Sigmoid colon (tissue), 7 donors: ENCODE results near the gene THEM5. TPM values are rescaled to one million over a fixed set of nuclear protein-coding genes. Genes with fewer than 3 reads are reported as not detected.

Source experiments
- DNase-seq: peaks from one replicate; pipeline ENCODE4 v3.0.0-alpha.2; 2019
- H3K27ac ChIP-seq, 4 donors: fragments of 200-600 bp; sonication (generic); one replicate each; pipeline ENCODE4 v1.5.1; 2016 to 2019; ENCODE audit warnings: mild to moderate bottlenecking in 1 of 4
- H3K27me3 ChIP-seq, 3 donors: fragments of 200-600 bp; sonication (generic); one replicate each; pipeline ENCODE4 v1.5.1; 2019; ENCODE audit warnings: mild to moderate bottlenecking in 1 of 3
- H3K36me3 ChIP-seq, 4 donors: fragments of 200-600 bp; sonication (generic); one replicate each; pipeline ENCODE4 v1.5.1; 2016 to 2019
- H3K4me1 ChIP-seq, 4 donors: fragments of 200-600 bp; sonication (generic); one replicate each; pipeline ENCODE4 v1.5.1; 2017 to 2019
- H3K4me3 ChIP-seq, 4 donors: fragments of 200-600 bp; sonication (generic); one replicate each; pipeline ENCODE4 v1.5.1; 2017 to 2019; ENCODE audit warnings: mild to moderate bottlenecking in 2 of 4, moderate library complexity in 1 of 4
- H3K9me3 ChIP-seq, 4 donors: fragments of 200-600 bp in 3 of 4; sonication (generic) in 3 of 4; one replicate each; pipeline versions ENCODE4 v1.5.1 to v1.6.1; 2013 to 2019
- CTCF ChIP-seq, 4 experiments: fragments of 450-650 bp in 3 of 4; fragments of 200-600 bp in 1 of 4; IDR thresholded peaks; one replicate each; pipeline ENCODE4 v1.5.1; 2016 to 2019; ENCODE audit warnings: antibody characterized with exemption in 4 of 4, mild to moderate bottlenecking in 3 of 4, moderate library complexity in 2 of 4
- EP300 ChIP-seq, 4 donors: sonication (generic); formaldehyde crosslinking; IDR thresholded peaks; one replicate each; pipeline ENCODE4 v1.6.1; 2017; ENCODE audit warnings: antibody characterized with exemption in 4 of 4
- POLR2A ChIP-seq, 2 donors: fragments of 450-650 bp; IDR thresholded peaks; one replicate each; pipeline ENCODE4 v1.6.1; 2016; ENCODE audit warnings: antibody characterized with exemption in 2 of 2, mild to moderate bottlenecking in 2 of 2, moderate library complexity in 2 of 2
- POLR2AphosphoS5 ChIP-seq, 4 donors: sonication (generic); formaldehyde crosslinking; IDR thresholded peaks; one replicate each; pipeline ENCODE4 v1.6.1; 2017; ENCODE audit warnings: antibody characterized with exemption in 4 of 4
- WGBS, 2 donors: extraction: QIAGEN DNeasy Blood & Tissue Kit; methylation state at CpG; one replicate each; pipeline ENCODE4 v1.1.7; 2013; 5-methylcytosine and 5-hydroxymethylcytosine counted together
- intact Hi-C: fragments of 100-400 bp; cut with DNase I; formaldehyde crosslinking; loops from one replicate; pipeline ENCODE4 v1.15.1; 2023
- polyA plus RNA-seq, 3 donors: library from polyadenylated mRNA; stranded (reverse); fragments of 200-250 nt; gene quantifications; one replicate each; pipeline ENCODE4 v1.2.3, GENCODE V29; 2013
- total RNA-seq, 4 donors: library from RNA; depleted of rRNA; stranded (reverse); fragments of >200 nt; gene quantifications; one replicate each; pipeline ENCODE4 v1.1.0, GENCODE V29; 2016
- donor health status: healthy with polysubstance abuse.
- donor health status: Bipolar disorder and iron deficiency.
- donor health status: healthy.

Gene THEM5
- total and polyA plus RNA-seq, 7 donors: not detected

GRCh38 chr1:151854658-151855057 lies 1.1 kb upstream of the THEM5 start:
- DNase-seq: no peak
- no peaks in the 10 kb centered on the region for H3K4me1 ChIP-seq
- WGBS, 2 donors: 45 to 82% methylated on average over 7 of the region's 7 CpGs

GRCh38 chr1:151852733-151853132 lies 779 bp downstream of the THEM5 start:
- no peak for TF ChIP-seq EP300 (IDR thresholded peaks at IDR 0.05)
- TF ChIP-seq POLR2AphosphoS5 (IDR thresholded peaks at IDR 0.05): no peak
- Histone ChIP-seq H3K27me3 (peaks cover 0 to 22% (median 3%) of the 10 kb centered on the region in 3 donors), H3K4me3 (no peak overlapping the region), H3K4me1 (no peaks in the 10 kb centered on the region), H3K36me3 (no peaks in the 10 kb centered on the region), H3K27ac (no peak overlapping the region), H3K9me3 (no peaks in the 10 kb centered on the region)
- intact Hi-C loops: no loop called here
- DNase-seq: no peak
- 95 to 97% methylated on average over 4 of the region's 4 CpGs for WGBS, 2 donors

More at GRCh38 chr1:151854658-151855057, 1.1 kb upstream of the THEM5 start:
- peaks cover 0 to 6% (median 0%) of the 10 kb centered on the region in 3 donors for H3K27me3 ChIP-seq
- intact Hi-C loops: no loop called here
- no peak overlapping the region for H3K4me3 ChIP-seq
- TF ChIP-seq POLR2A (IDR thresholded peaks at IDR 0.05) (no peak), CTCF (IDR thresholded peaks at IDR 0.05) (no peak), POLR2AphosphoS5 (IDR thresholded peaks at IDR 0.05) (no peak), EP300 (IDR thresholded peaks at IDR 0.05) (no peak)
- H3K9me3 ChIP-seq: no peaks in the 10 kb centered on the region
- H3K27ac ChIP-seq: no peak overlapping the region
- no peaks in the 10 kb centered on the region for H3K36me3 ChIP-seq

- no peak for TF ChIP-seq EP300 (IDR thresholded peaks at IDR 0.05)
- TF ChIP-seq POLR2AphosphoS5 (IDR thresholded peaks at IDR 0.05): no peak
- no peak for TF ChIP-seq POLR2A (IDR thresholded peaks at IDR 0.05)
- TF ChIP-seq CTCF (IDR thresholded peaks at IDR 0.05): no peak
- Histone ChIP-seq H3K4me3 (no peak overlapping the region), H3K36me3 (no peaks in the 10 kb centered on the region), H3K27ac (no peak overlapping the region), H3K4me1 (no peaks in the 10 kb centered on the region), H3K9me3 (no peaks in the 10 kb centered on the region), H3K27me3 (peaks cover 0 to 24% (median 6%) of the 10 kb centered on the region in 3 donors)
- no peak for DNase-seq
- intact Hi-C loops: no loop called here
- WGBS, 2 donors: 84 to 85% methylated on average over 8 of the region's 8 CpGs
Observed at GRCh38 chr1:151851886-151852285, 1.6 kb downstream of the THEM5 start.

- Histone ChIP-seq H3K27ac (no peak overlapping the region), H3K4me1 (no peaks in the 10 kb centered on the region), H3K4me3 (no peak overlapping the region), H3K27me3 (peaks cover 0 to 40% (median 6%) of the 10 kb centered on the region in 3 donors), H3K36me3 (no peaks in the 10 kb centered on the region), H3K9me3 (no peaks in the 10 kb centered on the region)
- intact Hi-C loops: no loop called here
- peak; percentile 25 for DNase-seq
- no peak for TF ChIP-seq POLR2A (IDR thresholded peaks at IDR 0.05)
- TF ChIP-seq CTCF (IDR thresholded peaks at IDR 0.05): no peak
- no peak for TF ChIP-seq POLR2AphosphoS5 (IDR thresholded peaks at IDR 0.05)
- no peak for TF ChIP-seq EP300 (IDR thresholded peaks at IDR 0.05)
Observed at GRCh38 chr1:151849871-151850270, 3.6 kb downstream of the THEM5 start.

GRCh38 chr1:151849126-151849525 lies 4.4 kb downstream of the THEM5 start:
- peaks cover 0 to 40% (median 6%) of the 10 kb centered on the region in 3 donors for H3K27me3 ChIP-seq
- intact Hi-C loops: no loop called here
- WGBS, 2 donors: 88 to 90% methylated on average over 3 of the region's 3 CpGs
- peak; percentile 26 for DNase-seq
- H3K36me3 ChIP-seq: no peaks in the 10 kb centered on the region
- H3K4me3 ChIP-seq: no peak overlapping the region
- TF ChIP-seq POLR2A (IDR thresholded peaks at IDR 0.05) (no peak), EP300 (IDR thresholded peaks at IDR 0.05) (no peak)
- H3K9me3 ChIP-seq: no peaks in the 10 kb centered on the region
- H3K27ac ChIP-seq: no peak overlapping the region
- no peaks in the 10 kb centered on the region for H3K4me1 ChIP-seq
